ENCODE measurements around the gene GGA3. TPM values are rescaled to one million over a fixed set of nuclear protein-coding genes. Genes with fewer than 3 reads are reported as not detected.

GGA3 gene
- polyA plus RNA-seq, 1 experiment, result 25.0 TPM

DNA sequence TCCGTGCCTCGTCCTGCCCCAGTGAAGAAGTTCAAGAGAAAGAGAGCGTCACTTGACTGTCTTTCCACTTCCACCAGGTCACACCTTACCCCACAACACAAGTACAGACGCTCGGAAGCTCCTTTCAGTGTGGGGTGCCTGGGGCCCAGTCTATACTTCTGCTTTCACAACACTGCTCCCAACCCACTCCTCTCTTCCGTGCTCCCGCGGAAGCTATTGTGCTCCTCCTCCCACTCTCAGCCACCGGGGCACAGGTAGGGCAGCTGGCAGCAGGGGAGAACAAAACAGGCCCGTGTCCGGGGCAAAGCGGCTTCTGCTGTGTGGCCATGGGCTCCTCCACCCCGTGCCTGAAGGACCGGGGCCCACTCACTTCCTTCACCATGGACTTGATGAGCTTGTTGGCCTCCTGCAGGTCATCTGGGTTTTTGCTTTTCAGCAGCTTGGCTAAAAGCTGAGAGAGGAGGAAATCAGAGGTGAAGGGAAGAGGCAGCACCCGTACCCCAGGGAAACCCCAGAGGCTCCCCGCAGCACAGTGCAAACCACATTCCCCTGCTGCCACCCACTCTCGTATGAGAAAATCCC is 18.9 kb downstream of the GGA3 start:
- Histone ChIP-seq H3K4me3 (ENCODE audit: low read depth, low read length) (no peak overlapping the region), H3K9me3 (ENCODE audit: control insufficient read depth, insufficient read depth, low read length) (no peaks in the 10 kb centered on the region), H3K27me3 (ENCODE audit: control insufficient read depth, insufficient read depth, low read length) (no peaks in the 10 kb centered on the region), H3K27ac (ENCODE audit: low read depth, low read length) (no peak overlapping the region)
- TF ChIP-seq CTCF (IDR thresholded peaks at IDR 0.05; ENCODE audit: low read depth, low read length), result no peak
- ChIA-PET CTCF (interaction anchor here (1.1 kb wide), 1 partner anchor 170 kb away, joined by 3 read pairs; no protein-coding TSS in a partner anchor), POLR2A (interaction anchor here (0.9 kb wide), 1 partner anchor 20 kb away, joined by 3 read pairs; no protein-coding TSS in a partner anchor)
- DNase-seq (ENCODE audit: low read depth, low spot score), result no peak

DNA sequence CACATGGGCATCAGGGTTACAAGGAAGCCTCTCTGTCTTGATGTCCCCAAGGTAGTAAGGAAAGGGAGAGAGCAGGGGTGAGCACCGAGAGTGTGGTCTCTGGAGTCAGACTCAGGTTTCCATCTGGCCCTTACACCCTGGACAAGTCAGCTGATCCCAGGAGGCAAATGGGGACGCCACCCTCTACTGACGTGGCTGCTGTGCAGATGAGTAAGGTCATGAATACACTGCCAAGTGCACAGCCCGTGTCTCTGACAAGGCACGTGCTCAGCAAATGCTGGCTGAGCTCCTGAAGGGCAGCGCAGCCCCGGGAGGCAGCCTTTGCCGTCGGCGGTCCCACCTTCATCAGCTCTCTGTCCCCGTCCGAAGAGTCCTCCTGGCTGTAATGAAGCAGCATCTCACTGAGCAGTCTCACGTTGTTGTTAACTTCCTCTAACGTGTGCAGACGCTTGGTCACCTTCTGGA is 19.4 kb downstream of the GGA3 start:
- H3K9me3 ChIP-seq (ENCODE audit: control insufficient read depth, insufficient read depth, low read length), result no peaks in the 10 kb centered on the region
- no peak for TF ChIP-seq CTCF (IDR thresholded peaks at IDR 0.05; ENCODE audit: low read depth, low read length)
- no peaks in the 10 kb centered on the region for H3K27me3 ChIP-seq (ENCODE audit: control insufficient read depth, insufficient read depth, low read length)
- ChIA-PET POLR2A (interaction anchor here (0.9 kb wide), 1 partner anchor 20 kb away, joined by 3 read pairs; no protein-coding TSS in a partner anchor), CTCF (interaction anchor here (2.6 kb wide), 1 partner anchor 170 kb away, joined by 14 read pairs; no protein-coding TSS in a partner anchor)
- no peak overlapping the region for H3K4me3 ChIP-seq (ENCODE audit: low read depth, low read length)
- DNase-seq (ENCODE audit: low read depth, low spot score), result no peak
- no peak overlapping the region for H3K27ac ChIP-seq (ENCODE audit: low read depth, low read length)

DNA sequence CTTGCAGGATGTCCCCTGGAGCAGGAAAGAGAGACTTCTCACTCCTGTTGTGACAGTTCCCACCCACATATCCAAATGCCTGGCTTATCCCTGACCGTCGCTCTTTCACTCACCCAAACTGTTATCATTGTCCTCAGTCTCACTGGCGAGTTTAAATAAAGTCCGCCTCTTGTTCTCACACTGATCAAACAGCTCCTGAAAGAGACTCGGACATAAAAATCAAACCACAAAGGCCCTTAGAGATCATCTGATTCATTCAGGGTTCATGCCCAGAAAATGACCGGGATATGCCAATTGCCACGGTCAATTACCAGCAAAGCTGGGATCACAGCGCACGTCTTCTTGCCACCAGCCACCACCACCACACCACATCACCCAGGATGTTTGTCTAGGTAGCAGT is 19.9 kb downstream of the GGA3 start:
- CTCF ChIA-PET, result interaction anchor here (0.7 to 2.6 kb wide), 4 partner anchors 8 to 171 kb away, joined by 3 to 14 read pairs (median 4); no protein-coding TSS in a partner anchor
- POLR2A ChIA-PET, result interaction anchor here (0.9 kb wide), 1 partner anchor 21 kb away, joined by 3 read pairs; no protein-coding TSS in a partner anchor
- no peak for DNase-seq (ENCODE audit: low read depth, low spot score)

GRCh38 chr17:75241143-75241430 is 20.3 kb downstream of the GGA3 start:
- CTCF ChIA-PET, result interaction anchor here (0.7 to 2.6 kb wide), 6 partner anchors 8 to 171 kb away, joined by 3 to 14 read pairs (median 4); no protein-coding TSS in a partner anchor
- H3K27ac ChIP-seq (ENCODE audit: low read depth, low read length), result no peak overlapping the region

More for the DNA sequence above, 19.9 kb downstream of the GGA3 start:
- Histone ChIP-seq H3K27me3 (ENCODE audit: control insufficient read depth, insufficient read depth, low read length) (no peaks in the 10 kb centered on the region), H3K27ac (ENCODE audit: low read depth, low read length) (no peak overlapping the region), H3K4me3 (ENCODE audit: low read depth, low read length) (no peak overlapping the region), H3K9me3 (ENCODE audit: control insufficient read depth, insufficient read depth, low read length) (no peaks in the 10 kb centered on the region)
- no peak for TF ChIP-seq CTCF (IDR thresholded peaks at IDR 0.05; ENCODE audit: low read depth, low read length)

More at GRCh38 chr17:75241143-75241430, 20.3 kb downstream of the GGA3 start:
- H3K9me3 ChIP-seq (ENCODE audit: control insufficient read depth, insufficient read depth, low read length), result no peaks in the 10 kb centered on the region
- DNase-seq (ENCODE audit: low read depth, low spot score), result no peak
- TF ChIP-seq CTCF (IDR thresholded peaks at IDR 0.05; ENCODE audit: low read depth, low read length), result no peak
- no peaks in the 10 kb centered on the region for H3K27me3 ChIP-seq (ENCODE audit: control insufficient read depth, insufficient read depth, low read length)
- POLR2A ChIA-PET, result interaction anchor here (0.6 to 1.0 kb wide), 3 partner anchors 51 to 171 kb away, joined by 3 to 4 read pairs (median 4); no protein-coding TSS in a partner anchor
- H3K4me3 ChIP-seq (ENCODE audit: low read depth, low read length), result no peak overlapping the region
